ENCODE data around the gene CCDC88B. TPM values are rescaled to one million over a fixed set of nuclear protein-coding genes. Genes with fewer than 3 reads are reported as not detected.

The CCDC88B gene
- total and polyA plus RNA-seq, 9 of the 15 experiments (the other 6 are each of a cell fraction or from before 2014, with no cell fraction given) = 0.13 to 18.1 (median 7.9) TPM

- TF ChIP-seq DEAF1 (CRISPR knock-in tag; IDR thresholded peaks at IDR 0.05) (peak; percentile 88), ZNF75A (CRISPR knock-in tag; IDR thresholded peaks at IDR 0.05) (no peak), THAP7 (CRISPR knock-in tag; IDR thresholded peaks at IDR 0.05) (no peak), BRD9 (IDR thresholded peaks at IDR 0.05; ENCODE audit: low read depth, partially characterized antibody) (peak; percentile 84), SREBF2 (CRISPR knock-in tag; IDR thresholded peaks at IDR 0.05) (no peak), SIX5 (IDR thresholded peaks at IDR 0.05; ENCODE audit: borderline replicate concordance in 1 of 2, insufficient read depth in 1 of 2, low read depth in 1 of 2, low read length in 2 of 2) (no peak), ZNF140 (CRISPR knock-in tag; IDR thresholded peaks at IDR 0.05) (no peak), NRF1 (conservative IDR thresholded peaks at IDR 0.05 in 1 of 2, IDR thresholded peaks at IDR 0.05 in 1 of 2) (peak; percentile 60 to 71), FOXK2 (conservative IDR thresholded peaks at IDR 0.05 in 1 of 2, IDR thresholded peaks at IDR 0.05 in 1 of 2; ENCODE audit: low read depth in 2 of 2) (peak; percentile 13 to 48; a peak in 1 of 4 replicates), CHD1 (IDR thresholded peaks at IDR 0.05; ENCODE audit: low read length) (no peak), NR0B1 (IDR thresholded peaks at IDR 0.05; ENCODE audit: partially characterized antibody) (no peak), THRAP3 (IDR thresholded peaks at IDR 0.05; ENCODE audit: borderline replicate concordance) (no peak), RAD51 (IDR thresholded peaks at IDR 0.05; ENCODE audit: borderline replicate concordance, low read depth) (no peak), RNF219 (CRISPR knock-in tag; IDR thresholded peaks at IDR 0.05) (no peak), ATF7 (IDR thresholded peaks at IDR 0.05) (peak; percentile 85), ZNF592 (IDR thresholded peaks at IDR 0.05) (peak; percentile 93)
These were observed 15.3 kb downstream of the CCDC88B start (continued) for GRCh38 chr11:64355078-64355940.
